K562 (cell line): ENCODE data around the gene CFAP251. TPM values are rescaled to one million over a fixed set of nuclear protein-coding genes. Genes with fewer than 3 reads are reported as not detected.

ENCODE experiments used
- ADNP ChIP-seq: fragments of 200-800 bp; sonication (Bioruptor generic); IDR thresholded peaks from 2 replicates; pipeline ENCODE4 v1.6.1; 2016; ENCODE audit warnings: missing genetic modification characterization, missing compliant biosample characterization
- BCL6 ChIP-seq: fragments of 250-450 bp; sonication (Bioruptor Pico); IDR thresholded peaks from 2 replicates; pipeline ENCODE4 v1.4.0; 2020
- CBFB ChIP-seq: sonication (generic); formaldehyde crosslinking; IDR thresholded peaks from 2 replicates; pipeline ENCODE4 v1.4.0; 2020; ENCODE audit warnings: mild to moderate bottlenecking, missing genetic modification reagents
- CTBP1 ChIP-seq: fragments of 450-650 bp; IDR thresholded peaks from 2 replicates; pipeline ENCODE4 v1.6.1; 2016; ENCODE audit warnings: borderline replicate concordance
- FOSL1 ChIP-seq: fragments of 200-800 bp; sonication (Bioruptor generic); conservative IDR thresholded peaks from 2 replicates; pipeline ENCODE4 v1.6.1; 2016; ENCODE audit warnings: missing genetic modification characterization, missing compliant biosample characterization
- KHSRP ChIP-seq: fragments of 450-650 bp; IDR thresholded peaks from 2 replicates; pipeline ENCODE4 v1.6.1; 2017
- LARP7 ChIP-seq: fragments of 450-650 bp; IDR thresholded peaks from 2 replicates; pipeline ENCODE4 v1.6.1; 2016
- MEF2A ChIP-seq: IDR thresholded peaks from 2 replicates; pipeline ENCODE4 v1.6.1; 2011; ENCODE audit warnings: low read depth, mild to moderate bottlenecking, low read length, moderate library complexity; ENCODE audit not compliant: control insufficient read depth
- TEAD1 ChIP-seq, 2 experiments: fragments of 450-650 bp in 1 of 2; sonication (generic) in 1 of 2; formaldehyde crosslinking; IDR thresholded peaks; 2 replicates each; pipeline versions ENCODE4 v1.4.0 to v1.8.0; 2020 to 2022; ENCODE audit warnings: mild to moderate bottlenecking in 2 of 2, missing genetic modification reagents in 1 of 2
- ZKSCAN1 ChIP-seq: fragments of 150-350 bp; IDR thresholded peaks from 2 replicates; pipeline ENCODE4 v1.6.1; 2016; ENCODE audit warnings: low read depth, low read length
- ZNF134 ChIP-seq: fragments of 250-450 bp; sonication (Bioruptor Pico); conservative IDR thresholded peaks from 2 replicates; pipeline ENCODE4 v1.4.0; 2020
- ZNF146 ChIP-seq: IDR thresholded peaks from one replicate; pipeline ENCODE4 v1.6.1; 2018; ENCODE audit warnings: missing compliant biosample characterization; ENCODE audit not compliant: unreplicated experiment
- ZNF644 ChIP-seq: fragments of 200-800 bp; sonication (Bioruptor generic); IDR thresholded peaks from 2 replicates; pipeline ENCODE4 v1.6.1; 2016; ENCODE audit warnings: low read depth, missing genetic modification characterization, missing compliant biosample characterization
- polyA plus RNA-seq, 8 experiments: library from polyadenylated mRNA; depleted of rRNA in 4 of 8; stranded (reverse) in 5 of 8; unstranded in 3 of 8; fragments of >200 nt; fragmentation: Nextera tagmentation in 2 of 8; fragmentation: Illumina TruSeq in 1 of 8; extraction: Ambion mirVana in 2 of 8; extraction: Trizol in 1 of 8; gene quantifications; 2 replicates each; pipeline versions ENCODE4 v1.2.1 to v1.2.3, GENCODE V29; 2011 to 2014; ENCODE audit warnings: inconsistent platforms in 1 of 8, missing spikeins in 1 of 8
- total RNA-seq, 7 experiments: library from RNA; depleted of rRNA in 6 of 7; stranded (reverse); fragments of >200 nt in 6 of 7; fragmentation: Illumina TruSeq in 2 of 7; extraction: Trizol in 2 of 7; gene quantifications; 2 replicates each; pipeline versions ENCODE4 v1.2.1 to v1.2.3, GENCODE V29; 2011 to 2021; ENCODE audit warnings: low replicate concordance in 1 of 7
- TF ChIP-seq, protein P1 (sequence below): sonication (generic); formaldehyde crosslinking; IDR thresholded peaks from 2 replicates; pipeline ENCODE4 v1.8.0; 2022; ENCODE audit warnings: mild to moderate bottlenecking, missing genetic modification reagents
- TF ChIP-seq, protein P2 (sequence below): fragments of 450-650 bp; IDR thresholded peaks from 2 replicates; pipeline ENCODE4 v1.6.1; 2016; ENCODE audit warnings: low read depth

CFAP251 gene
- total and polyA plus RNA-seq, 9 of the 15 experiments (the other 6 are each of a cell fraction or from before 2014, with no cell fraction given): 16.6 to 31.0 (median 19.1) TPM

DNA sequence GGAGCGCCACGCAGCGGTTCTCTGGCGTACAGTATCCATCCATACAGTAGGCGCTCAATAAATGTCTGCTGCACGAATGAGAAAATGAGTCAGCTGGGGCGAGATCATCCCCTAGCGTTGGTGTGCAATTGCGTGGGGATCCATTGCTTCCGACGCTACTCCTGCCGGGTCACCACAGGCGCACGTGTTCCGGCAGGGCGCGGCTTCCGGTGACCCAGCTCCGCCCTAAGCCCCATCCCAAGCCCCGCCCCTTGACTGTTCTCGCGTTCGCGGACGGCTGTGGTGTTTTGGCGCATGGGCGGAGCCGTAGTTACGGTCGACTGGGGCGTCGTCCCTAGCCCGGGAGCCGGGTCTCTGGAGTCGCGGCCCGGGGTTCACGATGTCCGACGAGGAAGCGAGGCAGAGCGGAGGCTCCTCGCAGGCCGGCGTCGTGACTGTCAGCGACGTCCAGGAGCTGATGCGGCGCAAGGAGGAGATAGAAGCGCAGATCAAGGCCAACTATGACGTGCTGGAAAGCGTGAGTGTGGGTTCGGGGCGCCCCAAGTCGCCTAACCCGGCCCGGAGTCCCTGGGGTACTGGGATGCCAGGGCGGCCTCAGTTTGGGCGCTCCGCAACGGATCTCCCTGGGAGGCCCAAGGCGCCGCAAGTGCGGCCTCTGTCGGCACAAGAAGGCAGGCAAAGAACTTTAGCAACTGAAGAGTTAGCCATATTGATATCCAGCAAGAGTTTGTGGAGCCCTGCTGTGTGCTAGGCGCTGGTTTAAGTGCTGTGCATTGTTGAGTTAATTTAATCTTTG lies 29.7 kb upstream of the CFAP251 start, which contains the start of gene PSMD9 (continued):
- TF ChIP-seq FOSL1 (tag) (peak; percentile 98), CBFB (CRISPR knock-in tag) (peak; percentile 87; the same call in 1 of the 2 replicates), ADNP (tag) (peak; percentile 100), ZNF644 (tag) (no peak; the same call in 1 of the 2 replicates), TEAD1 (CRISPR knock-in tag; IDR thresholded peaks at IDR 0.05) (no peak; a peak in 1 of 4 replicates), ZNF146 (CRISPR knock-in tag) (no peak), CTBP1 (peak; percentile 82), BCL6 (no peak), ZKSCAN1 (peak; percentile 53; the same call in 1 of the 2 replicates), KHSRP (no peak), LARP7 (0 out of 2 replicates have a peak, but pooled peaks have one; percentile 18), MEF2A (no peak), ZNF134 (CRISPR knock-in tag) (no peak)
- TF ChIP-seq, protein P1, sequence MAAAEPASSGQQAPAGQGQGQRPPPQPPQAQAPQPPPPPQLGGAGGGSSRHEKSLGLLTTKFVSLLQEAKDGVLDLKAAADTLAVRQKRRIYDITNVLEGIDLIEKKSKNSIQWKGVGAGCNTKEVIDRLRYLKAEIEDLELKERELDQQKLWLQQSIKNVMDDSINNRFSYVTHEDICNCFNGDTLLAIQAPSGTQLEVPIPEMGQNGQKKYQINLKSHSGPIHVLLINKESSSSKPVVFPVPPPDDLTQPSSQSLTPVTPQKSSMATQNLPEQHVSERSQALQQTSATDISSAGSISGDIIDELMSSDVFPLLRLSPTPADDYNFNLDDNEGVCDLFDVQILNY: no peak
- TF ChIP-seq, protein P2, sequence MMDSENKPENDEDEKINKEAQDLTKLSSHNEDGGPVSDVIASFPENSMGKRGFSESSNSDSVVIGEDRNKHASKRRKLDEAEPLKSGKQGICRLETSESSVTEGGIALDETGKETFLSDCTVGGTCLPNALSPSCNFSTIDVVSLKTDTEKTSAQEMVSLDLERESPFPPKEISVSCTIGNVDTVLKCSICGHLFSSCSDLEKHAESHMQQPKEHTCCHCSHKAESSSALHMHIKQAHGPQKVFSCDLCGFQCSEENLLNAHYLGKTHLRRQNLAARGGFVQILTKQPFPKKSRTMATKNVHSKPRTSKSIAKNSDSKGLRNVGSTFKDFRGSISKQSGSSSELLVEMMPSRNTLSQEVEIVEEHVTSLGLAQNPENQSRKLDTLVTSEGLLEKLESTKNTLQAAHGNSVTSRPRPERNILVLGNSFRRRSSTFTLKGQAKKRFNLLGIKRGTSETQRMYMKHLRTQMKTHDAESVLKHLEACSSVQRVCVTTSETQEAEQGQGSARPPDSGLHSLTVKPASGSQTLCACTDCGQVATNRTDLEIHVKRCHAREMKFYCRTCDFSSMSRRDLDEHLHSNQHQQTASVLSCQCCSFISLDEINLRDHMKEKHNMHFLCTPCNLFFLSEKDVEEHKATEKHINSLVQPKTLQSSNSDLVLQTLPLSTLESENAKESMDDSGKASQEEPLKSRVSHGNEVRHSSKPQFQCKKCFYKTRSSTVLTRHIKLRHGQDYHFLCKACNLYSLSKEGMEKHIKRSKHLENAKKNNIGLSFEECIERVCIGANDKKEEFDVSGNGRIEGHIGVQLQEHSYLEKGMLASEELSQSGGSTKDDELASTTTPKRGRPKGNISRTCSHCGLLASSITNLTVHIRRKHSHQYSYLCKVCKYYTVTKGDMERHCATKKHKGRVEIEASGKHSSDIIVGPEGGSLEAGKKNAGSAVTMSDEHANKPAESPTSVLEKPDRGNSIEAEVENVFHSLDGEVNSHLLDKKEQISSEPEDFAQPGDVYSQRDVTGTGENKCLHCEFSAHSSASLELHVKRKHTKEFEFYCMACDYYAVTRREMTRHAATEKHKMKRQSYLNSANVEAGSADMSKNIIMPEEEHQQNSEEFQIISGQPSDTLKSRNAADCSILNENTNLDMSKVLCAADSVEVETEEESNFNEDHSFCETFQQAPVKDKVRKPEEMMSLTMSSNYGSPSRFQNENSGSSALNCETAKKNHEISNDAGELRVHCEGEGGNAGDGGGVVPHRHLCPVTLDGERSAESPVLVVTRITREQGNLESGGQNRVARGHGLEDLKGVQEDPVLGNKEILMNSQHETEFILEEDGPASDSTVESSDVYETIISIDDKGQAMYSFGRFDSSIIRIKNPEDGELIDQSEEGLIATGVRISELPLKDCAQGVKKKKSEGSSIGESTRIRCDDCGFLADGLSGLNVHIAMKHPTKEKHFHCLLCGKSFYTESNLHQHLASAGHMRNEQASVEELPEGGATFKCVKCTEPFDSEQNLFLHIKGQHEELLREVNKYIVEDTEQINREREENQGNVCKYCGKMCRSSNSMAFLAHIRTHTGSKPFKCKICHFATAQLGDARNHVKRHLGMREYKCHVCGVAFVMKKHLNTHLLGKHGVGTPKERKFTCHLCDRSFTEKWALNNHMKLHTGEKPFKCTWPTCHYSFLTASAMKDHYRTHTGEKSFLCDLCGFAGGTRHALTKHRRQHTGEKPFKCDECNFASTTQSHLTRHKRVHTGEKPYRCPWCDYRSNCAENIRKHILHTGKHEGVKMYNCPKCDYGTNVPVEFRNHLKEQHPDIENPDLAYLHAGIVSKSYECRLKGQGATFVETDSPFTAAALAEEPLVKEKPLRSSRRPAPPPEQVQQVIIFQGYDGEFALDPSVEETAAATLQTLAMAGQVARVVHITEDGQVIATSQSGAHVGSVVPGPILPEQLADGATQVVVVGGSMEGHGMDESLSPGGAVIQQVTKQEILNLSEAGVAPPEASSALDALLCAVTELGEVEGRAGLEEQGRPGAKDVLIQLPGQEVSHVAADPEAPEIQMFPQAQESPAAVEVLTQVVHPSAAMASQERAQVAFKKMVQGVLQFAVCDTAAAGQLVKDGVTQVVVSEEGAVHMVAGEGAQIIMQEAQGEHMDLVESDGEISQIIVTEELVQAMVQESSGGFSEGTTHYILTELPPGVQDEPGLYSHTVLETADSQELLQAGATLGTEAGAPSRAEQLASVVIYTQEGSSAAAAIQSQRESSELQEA: peak; percentile 97
